NCI-H1048 (cell line): ENCODE results near the gene KNDC1.
"Not testable (repeated sequence)": the region's sequence is repeated elsewhere in the genome, so short reads cannot be mapped to it uniquely, and the experiment has no call there.

Experiments used
- DNase-seq: peaks from one replicate; lab custom pipeline; 2025; lab: John Stamatoyannopoulos, UW

The KNDC1 gene

DNA sequence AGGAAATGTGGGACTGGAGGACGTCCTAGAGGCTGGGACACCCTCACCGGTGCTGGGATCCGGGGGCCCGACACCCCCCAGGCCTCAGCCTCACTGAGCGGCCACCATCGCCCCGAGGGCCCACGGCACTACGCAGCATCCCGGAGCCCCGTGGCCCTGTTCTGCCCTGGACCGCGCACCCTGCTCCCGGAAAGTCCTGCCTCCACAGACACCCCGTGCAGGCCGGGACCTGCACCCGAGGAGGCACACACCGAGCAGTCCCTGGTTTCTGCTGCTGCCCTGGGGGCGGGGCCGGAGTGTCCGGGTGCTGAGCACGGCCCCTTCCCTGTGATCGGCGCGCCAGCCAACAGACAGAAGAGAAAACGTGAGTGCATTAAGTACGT lies 18.1 kb upstream of the KNDC1 start:
- no peak for DNase-seq

DNA sequence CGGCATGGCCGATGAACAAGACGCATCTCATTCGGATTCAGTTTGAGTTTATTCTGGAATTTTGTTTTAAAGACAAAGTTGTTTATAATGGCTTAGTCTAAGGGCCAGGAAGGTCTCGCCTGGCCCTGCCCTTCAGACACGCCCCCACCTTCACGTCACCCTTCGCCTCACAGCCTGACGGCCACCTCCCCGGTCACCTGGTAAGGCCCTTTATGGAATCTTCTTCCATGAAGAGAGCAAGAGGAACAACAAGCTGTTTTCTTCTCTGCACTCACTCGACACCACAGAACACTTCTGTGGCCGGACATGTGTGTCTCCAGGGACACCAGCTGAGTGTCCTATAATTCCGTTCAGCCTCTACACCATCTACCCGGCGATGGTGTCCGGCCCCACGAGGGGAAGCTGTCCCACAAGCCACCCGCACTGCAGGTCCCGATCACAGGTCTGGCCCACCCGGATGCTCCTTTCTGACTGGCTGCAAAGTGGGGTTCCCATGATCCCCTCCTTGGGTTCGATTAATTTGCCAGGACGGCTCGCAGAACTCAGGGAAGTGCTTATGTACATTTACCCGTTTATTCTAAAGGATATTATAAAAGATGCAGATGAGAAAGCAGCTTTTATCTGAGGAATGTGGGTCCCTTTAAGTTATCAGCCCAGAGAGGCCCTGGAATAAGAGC lies 17.4 kb upstream of the KNDC1 start:
- DNase-seq, result no peak

DNA sequence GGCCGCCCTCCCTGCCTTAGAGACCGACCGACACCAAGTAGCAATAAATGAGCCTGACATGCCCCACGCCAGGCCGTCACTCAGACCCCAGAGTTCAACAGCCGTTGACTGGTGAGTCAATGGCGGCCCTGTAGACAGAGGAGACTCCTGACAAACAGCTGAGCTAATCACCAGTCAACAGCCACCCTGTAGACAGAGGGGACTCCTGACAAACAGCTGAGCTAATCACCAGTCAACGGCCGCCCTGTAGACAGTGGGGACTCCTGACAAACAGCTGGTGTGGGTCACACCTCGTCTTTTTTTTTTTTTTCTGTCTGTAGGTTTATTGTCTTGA lies 16.9 kb upstream of the KNDC1 start:
- no peak for DNase-seq

DNA sequence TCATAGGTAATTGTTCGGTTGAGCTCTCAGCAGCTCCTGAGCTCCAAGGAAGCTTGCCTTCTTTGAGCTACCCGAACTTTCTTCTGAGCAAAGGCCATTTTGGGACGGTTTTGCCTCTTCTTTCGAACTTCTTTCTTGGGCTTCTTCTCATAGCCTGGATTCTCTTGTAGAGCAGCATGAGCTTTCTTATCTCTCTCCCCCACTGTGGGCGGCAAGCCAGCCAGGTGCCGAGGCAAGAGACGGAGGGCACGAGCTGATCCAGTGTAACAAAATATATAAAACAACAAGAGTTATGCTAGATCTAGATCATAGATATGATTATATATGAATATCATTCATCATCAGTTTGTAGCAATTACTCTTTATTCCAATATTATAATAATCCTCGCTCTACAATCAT lies 16.5 kb upstream of the KNDC1 start:
- DNase-seq, result no peak

DNA sequence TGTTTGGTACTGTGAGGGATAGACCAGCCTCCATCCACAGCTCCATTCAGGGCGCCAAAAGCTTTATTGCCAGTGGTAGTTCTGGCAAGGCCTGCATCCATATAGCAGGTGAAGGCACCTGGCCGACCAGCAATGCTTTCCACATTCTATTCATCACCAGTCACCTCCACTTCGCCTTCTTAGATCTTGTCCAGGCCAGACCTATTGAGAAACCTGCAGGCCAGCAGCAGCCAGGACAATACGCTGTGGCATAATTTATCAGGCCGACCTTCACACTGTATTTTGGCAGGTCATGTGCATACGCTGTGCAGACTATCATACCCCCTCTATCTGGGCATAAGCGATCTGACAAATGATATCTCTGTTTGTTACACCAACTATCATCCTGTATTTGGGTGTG lies 15.2 kb upstream of the KNDC1 start:
- DNase-seq, result no peak

DNA sequence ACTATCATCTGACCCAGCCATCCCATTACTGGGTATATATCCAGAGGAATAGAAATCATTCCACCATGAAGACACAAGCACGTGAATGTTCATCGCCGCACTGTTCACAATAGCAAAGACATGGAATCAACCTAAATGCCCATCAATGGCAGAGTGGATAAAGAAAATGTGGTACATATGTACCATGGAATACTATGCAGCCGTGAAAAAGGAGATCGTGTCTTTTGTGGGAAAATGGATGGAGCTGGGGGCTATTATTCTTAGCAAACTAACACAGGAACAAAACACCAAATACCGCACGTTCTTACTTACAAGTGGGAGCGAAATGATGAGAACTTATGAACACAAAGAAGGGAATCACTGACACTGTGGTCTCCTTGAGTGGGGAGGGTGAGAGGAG lies 9.8 kb upstream of the KNDC1 start:
- DNase-seq, result no peak

DNA sequence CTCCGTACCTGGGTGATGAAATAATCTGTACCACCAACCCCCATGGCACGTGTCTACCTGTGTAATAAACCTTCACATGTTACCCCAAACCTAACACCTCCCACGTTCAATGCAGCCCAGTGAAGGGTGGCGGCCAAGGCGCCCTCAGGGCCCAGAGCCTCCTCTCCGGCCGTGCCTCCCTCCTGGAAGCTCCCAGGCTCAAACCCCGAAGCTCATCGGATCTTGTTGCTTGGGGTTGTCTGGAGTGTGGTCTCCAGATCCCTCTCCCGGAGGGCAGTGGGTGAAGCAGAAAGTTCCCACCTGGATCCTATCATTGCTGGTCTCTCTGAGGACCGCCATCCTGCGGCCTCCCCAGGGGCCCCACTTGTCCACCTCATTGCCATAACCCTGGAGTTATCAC lies 9.4 kb upstream of the KNDC1 start:
- no peak for DNase-seq

DNA sequence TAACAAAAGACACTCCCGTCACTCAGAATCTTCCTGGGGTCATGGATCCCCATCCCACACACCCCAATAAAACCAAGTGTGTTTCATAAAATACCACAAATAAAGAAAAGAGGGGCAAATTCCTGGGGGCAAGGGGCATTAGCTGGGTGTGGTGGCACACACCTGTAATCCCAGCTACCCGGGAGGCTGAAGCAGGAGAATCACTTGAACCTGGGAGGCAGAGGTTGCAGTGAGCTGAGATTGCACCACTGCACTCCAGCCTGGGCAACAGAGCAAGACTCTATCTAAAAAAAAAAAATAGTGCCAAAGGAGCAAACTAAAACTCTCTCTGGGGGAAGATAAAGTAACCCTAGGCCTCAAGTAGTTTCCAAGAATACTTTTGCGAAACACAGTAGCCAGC lies 8.9 kb upstream of the KNDC1 start:
- DNase-seq, result not testable (repeated sequence)

DNA sequence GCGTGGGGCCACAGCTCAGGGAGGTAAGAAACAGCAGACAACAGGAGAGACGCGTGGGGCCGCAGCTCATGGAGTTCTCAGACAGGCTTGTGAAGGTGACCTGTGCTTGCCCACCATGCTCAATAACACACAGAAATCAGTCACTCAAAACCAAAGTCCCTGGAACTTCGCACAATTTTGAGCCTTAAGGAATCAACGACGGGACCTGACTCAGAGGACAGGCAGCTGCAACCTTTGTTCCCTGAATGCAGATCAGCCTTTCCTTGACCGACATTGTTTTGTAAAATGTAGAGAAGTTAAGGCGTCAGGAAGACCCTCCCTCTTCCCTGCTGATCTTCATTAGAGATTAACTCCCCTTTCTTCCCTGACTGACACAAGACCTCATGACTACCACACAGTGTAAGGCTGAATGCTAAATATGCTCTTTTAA lies 8.5 kb upstream of the KNDC1 start:
- no peak for DNase-seq

DNA sequence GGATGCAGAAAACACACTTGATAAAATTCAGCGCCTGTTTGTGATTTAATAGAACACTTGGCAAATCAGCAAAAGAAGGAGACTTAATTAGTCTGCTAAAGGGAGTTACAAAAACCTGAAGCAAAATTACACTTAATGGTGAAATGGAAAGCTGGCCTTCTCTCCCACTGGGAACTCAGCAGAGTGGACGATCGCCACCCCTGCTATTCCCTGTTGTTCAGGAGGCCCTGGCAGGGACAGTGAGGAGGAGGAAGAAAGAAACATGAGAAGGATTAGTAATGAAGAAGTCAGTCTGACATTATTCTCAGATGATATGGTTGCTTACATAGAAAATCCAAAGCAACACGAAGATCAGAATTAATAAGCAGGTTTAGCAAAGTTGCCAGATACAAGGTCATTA lies 5.6 kb upstream of the KNDC1 start:
- DNase-seq, result no peak

DNA sequence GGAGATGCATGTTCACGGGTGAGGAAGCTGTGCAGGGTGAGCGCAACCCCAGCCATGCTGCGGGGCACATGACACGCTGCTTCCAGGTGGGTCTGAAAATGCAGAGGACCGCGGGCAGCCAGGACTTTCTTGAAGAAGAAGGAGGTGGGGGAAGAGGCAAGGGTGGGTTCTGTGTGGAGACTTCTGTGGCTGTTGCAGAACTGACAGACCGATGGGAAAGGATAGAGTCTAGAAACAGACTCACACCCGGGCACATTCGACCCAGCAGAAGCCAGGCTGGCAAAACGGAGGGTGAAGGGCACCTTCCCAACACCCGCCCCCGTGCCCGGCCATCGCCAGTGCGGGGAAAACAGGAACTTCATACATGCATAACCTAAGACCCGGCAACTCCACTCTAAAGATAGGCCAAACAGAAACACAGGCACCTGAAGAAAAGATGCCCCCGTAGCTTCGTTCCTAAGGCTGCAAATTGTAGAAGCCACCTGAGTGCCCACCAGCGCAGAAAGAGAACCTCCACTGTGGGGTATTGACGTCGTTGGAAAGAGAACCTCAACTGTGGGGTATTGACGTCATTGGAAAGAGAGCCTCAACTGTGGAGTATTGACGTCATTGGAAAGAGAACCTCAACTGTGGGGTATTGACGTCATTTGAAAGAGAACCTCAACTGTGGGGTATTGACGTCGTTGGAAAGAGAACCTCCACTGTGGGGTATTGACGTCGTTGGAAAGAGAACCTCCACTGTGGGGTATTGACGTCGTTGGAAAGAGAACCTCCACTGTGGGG lies 4.8 kb upstream of the KNDC1 start:
- DNase-seq, result no peak

DNA sequence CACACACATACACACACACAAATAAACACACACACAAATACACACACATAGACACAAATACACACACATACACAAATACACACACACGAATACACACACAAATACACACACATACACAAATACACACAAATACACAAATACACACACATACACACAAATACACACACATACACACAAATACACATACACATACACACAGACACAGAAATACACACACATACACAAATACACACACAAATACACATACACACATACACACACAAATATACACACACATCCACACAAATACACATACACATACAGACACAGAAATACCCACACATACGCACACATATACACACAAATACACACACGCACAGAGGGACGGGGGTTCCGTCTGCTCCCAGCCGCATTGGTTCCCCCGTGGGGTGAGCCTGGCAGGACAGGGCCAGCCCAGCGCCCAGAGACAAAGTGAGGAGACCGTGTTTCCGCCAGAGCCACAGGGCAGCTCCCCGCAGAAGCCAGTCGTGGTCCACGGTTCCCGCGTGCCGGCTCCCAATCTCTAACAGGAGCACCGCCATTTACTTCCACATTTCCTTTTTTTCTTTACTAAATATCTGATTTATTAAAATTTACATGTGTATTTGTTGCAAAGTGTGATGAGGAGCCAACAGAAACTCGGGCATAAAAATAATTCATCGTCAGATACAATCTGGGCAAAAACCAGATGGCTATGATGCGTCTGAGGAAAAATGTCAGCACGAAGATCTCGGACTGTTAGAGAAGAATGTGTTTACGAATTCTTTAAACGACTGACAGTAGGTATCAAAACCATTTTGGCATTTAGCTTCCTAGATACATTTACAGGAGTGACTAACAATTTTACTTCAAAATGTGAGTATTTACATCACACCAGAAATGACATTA lies 3.1 kb upstream of the KNDC1 start:
- DNase-seq, result no peak

DNA sequence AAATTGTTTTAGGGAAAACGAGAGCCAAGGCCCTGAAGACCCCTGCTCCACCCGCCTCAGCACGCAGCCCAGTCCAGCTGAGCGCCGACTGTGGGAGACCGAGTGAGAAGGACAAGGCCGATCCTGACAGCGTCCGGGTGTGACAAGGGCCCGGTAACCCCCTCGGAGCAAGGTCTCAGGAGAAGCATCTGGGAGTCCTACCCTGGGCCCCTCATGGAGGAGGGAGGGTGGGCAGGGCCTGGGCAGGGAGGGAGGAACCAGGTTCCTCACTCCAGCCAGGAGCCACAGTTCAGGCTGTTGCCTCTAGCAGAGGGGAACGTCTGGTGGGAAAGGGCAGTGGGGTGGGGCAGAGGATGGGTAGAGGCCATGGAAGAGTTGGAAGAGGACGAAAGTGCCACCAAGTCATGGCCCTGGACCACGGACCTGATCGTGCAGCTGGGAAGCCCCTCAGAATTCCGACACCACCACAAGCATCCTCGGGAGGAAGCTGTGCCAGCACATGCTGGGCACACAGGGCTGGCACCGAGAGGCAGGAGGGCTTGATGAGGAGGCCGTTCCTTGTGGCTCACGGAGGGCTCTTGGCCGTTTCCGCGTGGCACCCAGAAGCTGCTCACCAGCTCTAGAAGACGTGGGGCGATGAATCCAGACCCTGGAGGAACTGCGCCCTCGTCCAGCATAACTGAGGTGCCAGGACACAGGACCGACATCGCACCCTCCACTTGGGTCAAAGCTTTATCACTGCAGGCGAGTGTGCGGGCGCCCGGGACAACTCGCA lies 2.2 kb upstream of the KNDC1 start:
- DNase-seq, result no peak

DNA sequence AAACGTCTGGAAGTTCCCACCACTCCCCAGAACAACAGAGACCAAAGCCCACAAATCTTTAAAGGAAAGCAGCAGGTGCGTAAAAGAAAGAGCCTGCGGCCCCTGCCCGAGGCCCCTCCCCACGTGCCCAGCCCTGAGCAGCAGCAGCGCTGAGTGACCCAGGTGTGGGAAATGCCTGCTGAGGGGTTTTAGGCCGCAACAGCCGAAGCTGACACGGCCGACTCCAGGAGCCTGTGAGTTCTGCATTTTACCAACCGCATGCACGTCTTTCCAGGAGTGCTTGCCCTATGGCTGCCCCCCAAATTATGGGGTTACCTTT lies 1.6 kb upstream of the KNDC1 start:
- DNase-seq, result no peak

DNA sequence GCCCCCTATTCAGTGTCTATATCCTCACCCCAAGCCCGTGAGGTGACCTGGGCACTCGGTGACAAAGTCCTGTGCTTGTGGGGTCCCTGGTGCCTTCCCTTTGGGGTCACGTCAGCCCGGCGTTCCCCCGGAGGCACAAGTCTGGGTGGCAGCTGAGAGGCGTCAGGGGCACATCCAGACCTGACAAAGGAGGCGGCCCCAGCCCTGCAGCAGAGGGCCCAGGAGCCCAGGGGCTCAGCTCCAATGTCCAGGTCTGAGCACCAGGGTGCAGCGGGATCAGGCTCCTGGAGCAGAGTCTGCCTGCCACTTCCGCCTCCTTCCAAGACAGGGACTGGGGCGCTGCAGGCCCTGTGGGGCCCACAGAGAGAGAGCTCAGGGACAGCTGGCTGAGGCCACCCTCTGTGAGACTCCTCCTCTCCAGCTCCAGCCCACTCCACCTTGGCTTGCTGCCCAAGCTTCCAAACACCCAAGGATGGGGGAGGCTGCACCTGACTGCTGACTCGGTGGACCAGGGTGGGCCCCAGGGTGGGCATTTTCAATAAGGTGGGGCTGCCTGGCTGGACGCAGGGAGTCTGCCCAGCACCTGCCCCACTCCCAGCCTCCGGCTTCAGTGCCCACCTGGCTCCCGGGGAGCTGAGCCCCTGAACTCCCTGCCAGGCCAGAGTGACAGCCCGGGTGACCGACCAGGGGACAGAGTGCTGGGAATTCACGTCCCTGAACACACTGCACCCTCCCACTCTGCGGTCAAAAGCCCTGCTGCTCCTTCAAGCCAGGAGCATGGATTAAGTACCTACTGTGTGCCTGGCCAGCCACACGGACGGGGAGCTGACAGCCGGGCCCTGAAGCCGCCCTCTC lies 1.0 kb upstream of the KNDC1 start:
- DNase-seq, result no peak

DNA sequence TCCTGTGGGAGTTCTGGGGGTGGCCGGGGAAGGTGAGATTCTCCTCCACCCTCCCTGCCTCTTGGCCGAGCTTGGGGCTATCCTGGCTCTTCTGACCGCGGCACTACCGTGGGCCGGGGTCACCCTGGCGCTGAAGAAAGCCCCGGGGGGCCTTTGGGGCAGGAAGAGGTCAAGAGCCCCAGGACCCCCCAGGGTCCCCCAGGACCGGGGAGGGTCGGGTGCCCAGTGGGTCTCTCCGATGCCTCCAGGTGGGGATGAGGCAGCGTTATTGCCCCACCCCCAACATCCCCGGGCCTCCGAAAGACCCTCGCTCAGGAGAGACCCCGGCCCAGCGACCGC lies 439 bp upstream of the KNDC1 start:
- no peak for DNase-seq

DNA sequence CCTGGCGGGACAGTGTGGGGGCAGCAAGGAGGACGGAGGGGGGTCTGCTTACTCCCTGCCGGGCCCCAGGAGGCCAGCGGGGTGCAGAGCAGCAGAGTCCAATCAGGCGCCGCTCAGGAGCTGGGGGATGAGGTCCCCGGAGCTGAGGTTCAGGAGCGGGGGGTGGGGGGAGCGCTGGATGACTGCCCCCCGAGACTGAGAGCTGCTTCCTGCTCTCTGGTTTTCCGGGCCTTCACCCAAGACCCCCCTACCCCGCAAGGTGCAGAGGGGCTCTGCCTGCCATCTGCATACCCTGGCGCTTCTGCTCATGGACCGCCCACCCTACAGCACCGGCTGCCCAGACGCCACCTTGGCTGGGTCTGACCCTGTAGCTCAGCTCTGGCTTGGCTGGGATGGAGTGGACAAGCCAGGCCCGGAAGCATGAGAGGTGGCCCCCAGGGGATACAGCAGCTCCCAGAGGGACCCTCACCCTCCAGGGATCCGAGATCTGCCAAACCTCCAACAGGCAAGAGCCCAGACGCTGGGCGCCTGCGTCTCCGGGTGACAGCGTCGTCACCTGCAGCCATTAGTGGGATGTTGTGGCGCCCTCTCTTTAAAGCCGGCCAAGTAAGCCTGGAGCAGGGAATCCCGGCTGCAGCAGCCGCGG lies 930 bp downstream of the KNDC1 start:
- DNase-seq, result no peak

DNA sequence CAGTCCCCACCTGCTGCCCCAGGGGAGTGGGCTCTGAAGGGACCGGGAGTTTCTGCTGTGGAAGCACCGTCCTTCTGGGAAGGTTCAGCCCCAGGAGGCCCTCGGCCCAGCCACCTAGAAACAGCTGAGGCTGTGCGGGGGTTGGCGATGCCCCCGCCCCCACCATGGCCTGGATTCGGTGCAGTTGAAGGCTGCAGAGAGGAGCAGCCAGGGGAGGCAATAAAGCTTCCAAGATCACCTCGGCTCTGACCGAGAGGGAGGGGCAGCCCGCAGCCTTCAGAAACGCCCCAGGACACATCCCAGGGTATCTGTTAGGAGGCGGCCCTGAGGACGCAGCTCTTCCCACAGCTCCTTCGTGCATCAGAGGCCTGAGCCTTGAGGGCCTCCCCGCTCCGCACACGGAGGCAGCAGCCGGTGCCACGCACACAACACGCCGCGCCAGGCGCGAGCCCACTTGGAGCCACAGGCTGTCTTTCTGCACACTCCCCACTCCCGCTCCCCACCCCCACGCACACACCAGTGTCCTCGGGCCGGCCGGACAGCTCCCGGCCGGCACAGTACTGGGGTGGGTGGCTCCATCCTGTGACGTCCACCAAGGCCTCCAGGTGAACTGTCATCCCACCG lies 1.6 kb downstream of the KNDC1 start:
- DNase-seq, result no peak

DNA sequence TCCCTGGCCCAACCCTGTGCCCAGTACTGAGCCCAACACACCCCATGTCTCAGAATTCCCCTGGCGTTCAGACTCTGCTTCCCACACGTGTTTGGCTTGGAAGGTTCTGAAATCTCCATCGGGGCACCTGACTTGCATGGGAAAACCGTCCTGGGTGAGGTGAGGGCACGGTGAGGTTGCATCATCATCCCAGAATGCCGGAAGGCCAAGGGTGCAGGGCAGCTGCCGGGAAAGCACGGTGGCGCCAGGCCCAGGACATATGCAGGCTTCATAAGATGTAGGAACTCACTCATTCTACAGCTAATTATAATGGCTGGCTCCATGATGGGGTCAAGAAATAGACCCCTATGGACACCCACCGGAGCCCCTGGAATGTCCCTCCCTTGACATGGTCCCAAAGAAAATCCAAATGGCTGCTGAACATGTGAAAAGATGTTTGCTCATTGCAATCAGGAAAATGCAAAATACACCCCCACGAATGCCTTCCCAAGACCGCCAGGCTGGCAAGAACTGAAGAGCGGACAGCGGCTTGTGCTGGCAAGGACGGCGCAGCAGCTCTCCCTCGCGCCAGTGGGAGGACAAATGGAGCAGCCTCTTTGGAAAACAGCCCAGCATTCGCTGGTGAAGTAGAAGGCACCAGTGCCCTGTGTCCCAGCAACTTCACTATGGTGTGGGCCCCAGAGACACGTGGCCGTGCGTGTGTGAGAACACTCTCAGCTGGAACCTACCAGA lies 2.3 kb downstream of the KNDC1 start:
- no peak for DNase-seq
